NCI-H2107 treated with DMSO at 0.1 percent for 48 hours (cell line): ENCODE results near the gene THOP1.

Experiments
- DNase-seq: peaks from one replicate; lab custom pipeline; 2025; ENCODE audit not compliant: unreplicated experiment; lab: John Stamatoyannopoulos, UW

Gene THOP1

DNA sequence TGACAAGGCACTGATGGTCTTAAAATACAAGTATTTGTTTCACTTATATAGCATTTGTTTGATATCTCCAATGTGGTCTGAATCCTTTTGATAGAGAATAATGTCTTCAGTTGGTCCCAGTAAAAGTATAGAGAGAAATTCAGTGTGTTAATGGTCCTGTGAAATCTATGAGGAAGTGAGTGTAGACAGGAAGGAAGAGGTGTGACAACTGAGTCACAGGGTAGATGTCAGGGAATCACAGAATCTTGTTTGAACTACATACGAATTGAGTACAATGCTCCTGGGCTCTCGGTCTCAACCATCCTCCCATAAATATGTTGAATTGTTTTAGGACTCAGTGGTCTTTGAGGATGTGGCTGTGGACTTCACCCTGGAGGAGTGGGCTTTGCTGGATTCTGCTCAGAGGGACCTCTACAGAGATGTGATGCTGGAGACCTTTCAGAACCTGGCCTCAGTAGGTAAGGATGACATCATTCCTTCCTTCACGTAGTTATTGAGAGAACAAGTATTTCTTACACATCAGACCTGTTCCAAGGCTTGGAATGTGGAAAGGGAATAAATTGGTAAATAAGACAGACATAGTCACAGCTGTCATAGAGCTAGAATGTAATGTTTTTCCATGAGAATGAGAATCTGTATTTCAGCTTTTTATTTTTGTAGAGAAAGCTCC lies 65.1 kb downstream of the THOP1 start:
- no peak for DNase-seq

GRCh38 chr19:2852598-2852997 lies 67.3 kb downstream of the THOP1 start:
- DNase-seq = no peak

GRCh38 chr19:2853015-2853606 lies 67.8 kb downstream of the THOP1 start:
- no peak for DNase-seq

DNA sequence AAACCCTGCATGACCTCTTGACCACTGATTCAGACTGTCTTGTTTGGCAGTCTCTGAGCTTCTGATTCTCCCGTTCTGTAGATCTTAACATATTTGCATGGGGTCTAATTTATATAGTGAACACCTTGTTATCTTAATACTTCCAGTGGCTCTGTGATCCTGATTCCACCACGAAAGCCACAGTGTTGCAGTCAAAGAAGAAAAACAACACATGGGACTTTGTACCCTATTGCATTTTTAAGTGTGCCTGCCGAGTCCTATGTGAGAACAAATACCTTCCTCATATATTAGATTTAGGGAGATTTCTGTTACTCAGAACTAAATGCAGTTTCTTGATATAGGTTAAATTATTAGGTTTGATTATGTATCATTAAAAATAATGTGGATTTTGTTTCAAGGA lies 69.5 kb downstream of the THOP1 start:
- no peak for DNase-seq

DNA sequence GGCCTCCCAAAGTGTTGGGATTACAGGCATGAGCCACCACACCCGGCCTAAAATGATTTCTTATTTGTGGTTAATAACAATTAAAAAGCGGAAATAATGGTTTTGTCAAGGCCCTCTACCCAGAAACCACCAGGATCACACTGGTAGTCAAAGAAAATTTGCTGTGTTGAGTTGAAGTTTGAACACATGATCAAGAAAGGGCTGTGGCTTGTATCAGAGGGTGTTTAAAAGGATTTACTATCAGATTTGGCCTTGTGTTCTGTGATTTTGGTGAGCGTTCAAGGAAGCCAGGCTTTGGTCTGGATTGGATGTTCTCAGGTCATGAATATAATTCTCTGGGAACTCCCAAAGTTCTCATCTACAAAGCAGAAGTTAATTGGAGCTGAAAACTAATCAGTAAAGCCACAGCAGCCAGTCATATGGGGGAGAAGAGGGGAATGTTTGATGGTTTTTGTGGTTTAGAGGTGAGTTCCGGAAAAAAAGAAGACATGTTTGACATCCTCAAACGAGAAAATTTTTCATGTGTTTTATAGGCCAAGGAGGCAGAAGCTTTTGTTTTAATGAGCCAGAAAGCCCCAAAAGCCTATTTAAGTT lies 71.3 kb downstream of the THOP1 start:
- DNase-seq = no peak

DNA sequence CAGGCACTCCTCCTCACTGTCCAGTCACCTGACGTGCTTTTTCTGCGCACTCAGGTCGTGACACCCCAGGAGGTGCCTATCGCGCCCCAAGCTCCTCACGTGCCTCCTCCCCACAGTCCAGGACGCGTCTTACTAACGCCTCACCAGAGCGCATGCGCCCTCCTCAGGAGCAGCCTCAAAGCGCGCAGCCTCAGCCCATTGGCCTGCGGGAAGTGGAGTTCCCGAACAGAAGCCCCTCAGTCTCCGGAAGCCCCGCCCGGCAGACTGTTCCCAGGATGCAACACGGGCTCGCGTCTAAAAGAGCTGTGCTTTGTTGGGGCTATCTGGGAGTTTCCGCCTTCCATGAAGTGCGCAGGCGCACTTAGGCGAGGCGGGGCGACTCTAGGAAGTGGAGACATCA lies 73.6 kb downstream of the THOP1 start:
- DNase-seq = no peak

- no peak for DNase-seq
Observed at GRCh38 chr19:2863816-2864215, 78.5 kb downstream of the THOP1 start.
